Measurements from ENCODE around the gene CSH2. TPM values are rescaled to one million over a fixed set of nuclear protein-coding genes. Genes with fewer than 3 reads are reported as not detected.
"Not testable (repeated sequence)": the region's sequence is repeated elsewhere in the genome, so short reads cannot be mapped to it uniquely, and the experiment has no call there.

CSH2 gene
- total RNA-seq, 1 donor from 2014 or later = not detected

GRCh38 chr17:63889026-63889848, 15.8 kb upstream of the CSH2 start:
- FAIRE-seq; H3K36me3 ChIP-seq (ENCODE audit: control insufficient read depth, insufficient read depth, low read length); H3K4me3 ChIP-seq (ENCODE audit: low read depth, low read length); H3K27me3 ChIP-seq (ENCODE audit: control insufficient read depth, insufficient read depth, low read length): not testable (repeated sequence)
- peak; percentile 37 for TF ChIP-seq CTCF (IDR thresholded peaks at IDR 0.05; ENCODE audit: insufficient read depth, low read length, severe bottlenecking)
- peak; percentile 19 for DNase-seq (ENCODE audit: low read depth)

GRCh38 chr17:63885119-63885518, 11.6 kb upstream of the CSH2 start:
- H3K27me3 ChIP-seq (ENCODE audit: control insufficient read depth, insufficient read depth, low read length); FAIRE-seq: not testable (repeated sequence)

GRCh38 chr17:63882626-63883126, 9.2 kb upstream of the CSH2 start:
- H3K4me3 ChIP-seq (ENCODE audit: low read depth, low read length); H3K36me3 ChIP-seq (ENCODE audit: control insufficient read depth, insufficient read depth, low read length); FAIRE-seq; DNase-seq (ENCODE audit: low read depth); H3K27me3 ChIP-seq (ENCODE audit: control insufficient read depth, insufficient read depth, low read length): not testable (repeated sequence)

More at GRCh38 chr17:63885119-63885518, 11.6 kb upstream of the CSH2 start:
- not testable (repeated sequence) for H3K36me3 ChIP-seq (ENCODE audit: control insufficient read depth, insufficient read depth, low read length); DNase-seq (ENCODE audit: low read depth); H3K4me3 ChIP-seq (ENCODE audit: low read depth, low read length)

- H3K4me3 ChIP-seq (ENCODE audit: low read depth, low read length) = no peak within 1 kb of the TSS
- no peaks in the 10 kb centered on the region for H3K27me3 ChIP-seq (ENCODE audit: control insufficient read depth, insufficient read depth, low read length)
- peak; percentile 57 for DNase-seq (ENCODE audit: low read depth)
- FAIRE-seq = no peak
- no peaks in the 10 kb centered on the region for H3K36me3 ChIP-seq (ENCODE audit: control insufficient read depth, insufficient read depth, low read length)
- peak; percentile 75 for TF ChIP-seq CTCF (IDR thresholded peaks at IDR 0.05; ENCODE audit: insufficient read depth, low read length, severe bottlenecking)
Measured at GRCh38 chr17:63881935-63882601, 8.6 kb upstream of the CSH2 start, which contains the start of gene GH2. TSS of gene GH2 (minus strand) at chr17:63881944. CDS start at chr17:63881801, 143 bp downstream.

- not testable (repeated sequence) for H3K27me3 ChIP-seq (ENCODE audit: control insufficient read depth, insufficient read depth, low read length); FAIRE-seq; DNase-seq (ENCODE audit: low read depth); H3K4me3 ChIP-seq (ENCODE audit: low read depth, low read length); H3K36me3 ChIP-seq (ENCODE audit: control insufficient read depth, insufficient read depth, low read length)
Measured at GRCh38 chr17:63881337-63881736, 7.9 kb upstream of the CSH2 start.

GRCh38 chr17:63880706-63881105, 7.2 kb upstream of the CSH2 start:
- DNase-seq (ENCODE audit: low read depth) (no peak), FAIRE-seq (no peak)
- Histone ChIP-seq H3K27me3 (ENCODE audit: control insufficient read depth, insufficient read depth, low read length) (no peaks in the 10 kb centered on the region), H3K4me3 (ENCODE audit: low read depth, low read length) (no peak overlapping the region), H3K36me3 (ENCODE audit: control insufficient read depth, insufficient read depth, low read length) (no peaks in the 10 kb centered on the region)
- no peak for TF ChIP-seq CTCF (IDR thresholded peaks at IDR 0.05; ENCODE audit: insufficient read depth, low read length, severe bottlenecking)

GRCh38 chr17:63878413-63878812, 4.9 kb upstream of the CSH2 start:
- H3K27me3 ChIP-seq (ENCODE audit: control insufficient read depth, insufficient read depth, low read length); FAIRE-seq: not testable (repeated sequence)

GRCh38 chr17:63874693-63875092, 1.2 kb upstream of the CSH2 start:
- FAIRE-seq; H3K36me3 ChIP-seq (ENCODE audit: control insufficient read depth, insufficient read depth, low read length); H3K27me3 ChIP-seq (ENCODE audit: control insufficient read depth, insufficient read depth, low read length); H3K4me3 ChIP-seq (ENCODE audit: low read depth, low read length); DNase-seq (ENCODE audit: low read depth): not testable (repeated sequence)

More at GRCh38 chr17:63878413-63878812, 4.9 kb upstream of the CSH2 start:
- H3K4me3 ChIP-seq (ENCODE audit: low read depth, low read length); DNase-seq (ENCODE audit: low read depth); H3K36me3 ChIP-seq (ENCODE audit: control insufficient read depth, insufficient read depth, low read length): not testable (repeated sequence)

- H3K36me3 ChIP-seq (ENCODE audit: control insufficient read depth, insufficient read depth, low read length); H3K27me3 ChIP-seq (ENCODE audit: control insufficient read depth, insufficient read depth, low read length); DNase-seq (ENCODE audit: low read depth); FAIRE-seq; H3K4me3 ChIP-seq (ENCODE audit: low read depth, low read length): not testable (repeated sequence)
Measured at GRCh38 chr17:63874061-63874626, 667 bp upstream of the CSH2 start.

- FAIRE-seq; H3K4me3 ChIP-seq (ENCODE audit: low read depth, low read length); H3K36me3 ChIP-seq (ENCODE audit: control insufficient read depth, insufficient read depth, low read length); DNase-seq (ENCODE audit: low read depth); H3K27me3 ChIP-seq (ENCODE audit: control insufficient read depth, insufficient read depth, low read length): not testable (repeated sequence)
Measured at GRCh38 chr17:63871646-63872365, 1.7 kb downstream of the CSH2 start.
